BE2C (cell line): ENCODE measurements around the gene SCARF2.

Source experiments
- DNase-seq: peaks from one replicate; pipeline ENCODE4 v3.0.0-alpha.2; 2020
- H3K27me3 ChIP-seq: fragments of 250-450 bp; sonication (Bioruptor Pico); 2 replicates; pipeline ENCODE4 v1.5.1; 2020; ENCODE audit warnings: mild to moderate bottlenecking
- H3K36me3 ChIP-seq: fragments of 250-450 bp; sonication (Bioruptor Pico); 2 replicates; pipeline ENCODE4 v1.5.1; 2020; ENCODE audit warnings: mild to moderate bottlenecking
- H3K4me1 ChIP-seq: fragments of 250-450 bp; sonication (Bioruptor Pico); 2 replicates; pipeline ENCODE4 v1.5.1; 2020
- H3K4me3 ChIP-seq: 2 replicates; pipeline ENCODE4 v1.5.1; 2011; ENCODE audit warnings: low read depth, low read length
- H3K9me3 ChIP-seq: fragments of 250-450 bp; sonication (Bioruptor Pico); 2 replicates; pipeline ENCODE4 v1.5.1; 2020
- TF ChIP-seq, protein P1 (sequence below): IDR thresholded peaks from 2 replicates; pipeline ENCODE4 v1.5.1; 2012; ENCODE audit warnings: mild to moderate bottlenecking, low read depth, low read length

Gene SCARF2

DNA sequence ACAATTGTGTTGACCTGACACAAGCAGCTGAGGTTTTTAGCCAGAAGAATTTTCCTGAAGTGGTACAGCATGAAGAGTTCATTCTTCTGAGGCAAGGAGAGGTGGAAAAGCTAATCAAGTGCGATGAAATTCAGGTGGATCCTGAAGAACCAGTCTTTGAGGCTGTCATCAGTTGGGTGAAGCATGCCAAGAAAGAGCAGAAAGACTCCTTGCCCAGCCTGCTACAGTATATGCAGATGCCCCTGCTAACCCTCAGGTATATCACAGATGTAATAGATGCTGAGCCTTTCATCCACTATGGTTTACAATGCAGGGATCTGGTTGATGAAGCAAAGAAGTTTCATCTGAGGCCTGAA is 12.9 kb upstream of the SCARF2 start:
- no peaks in the 10 kb centered on the region for H3K27me3 ChIP-seq
- H3K9me3 ChIP-seq = no peaks in the 10 kb centered on the region
- H3K4me1 ChIP-seq = no peaks in the 10 kb centered on the region
- no peaks in the 10 kb centered on the region; the same call in 1 of the 2 replicates for H3K36me3 ChIP-seq
- DNase-seq = no peak
- no peak overlapping the region for H3K4me3 ChIP-seq
- TF ChIP-seq, protein P1, sequence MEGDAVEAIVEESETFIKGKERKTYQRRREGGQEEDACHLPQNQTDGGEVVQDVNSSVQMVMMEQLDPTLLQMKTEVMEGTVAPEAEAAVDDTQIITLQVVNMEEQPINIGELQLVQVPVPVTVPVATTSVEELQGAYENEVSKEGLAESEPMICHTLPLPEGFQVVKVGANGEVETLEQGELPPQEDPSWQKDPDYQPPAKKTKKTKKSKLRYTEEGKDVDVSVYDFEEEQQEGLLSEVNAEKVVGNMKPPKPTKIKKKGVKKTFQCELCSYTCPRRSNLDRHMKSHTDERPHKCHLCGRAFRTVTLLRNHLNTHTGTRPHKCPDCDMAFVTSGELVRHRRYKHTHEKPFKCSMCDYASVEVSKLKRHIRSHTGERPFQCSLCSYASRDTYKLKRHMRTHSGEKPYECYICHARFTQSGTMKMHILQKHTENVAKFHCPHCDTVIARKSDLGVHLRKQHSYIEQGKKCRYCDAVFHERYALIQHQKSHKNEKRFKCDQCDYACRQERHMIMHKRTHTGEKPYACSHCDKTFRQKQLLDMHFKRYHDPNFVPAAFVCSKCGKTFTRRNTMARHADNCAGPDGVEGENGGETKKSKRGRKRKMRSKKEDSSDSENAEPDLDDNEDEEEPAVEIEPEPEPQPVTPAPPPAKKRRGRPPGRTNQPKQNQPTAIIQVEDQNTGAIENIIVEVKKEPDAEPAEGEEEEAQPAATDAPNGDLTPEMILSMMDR = no peak

DNA sequence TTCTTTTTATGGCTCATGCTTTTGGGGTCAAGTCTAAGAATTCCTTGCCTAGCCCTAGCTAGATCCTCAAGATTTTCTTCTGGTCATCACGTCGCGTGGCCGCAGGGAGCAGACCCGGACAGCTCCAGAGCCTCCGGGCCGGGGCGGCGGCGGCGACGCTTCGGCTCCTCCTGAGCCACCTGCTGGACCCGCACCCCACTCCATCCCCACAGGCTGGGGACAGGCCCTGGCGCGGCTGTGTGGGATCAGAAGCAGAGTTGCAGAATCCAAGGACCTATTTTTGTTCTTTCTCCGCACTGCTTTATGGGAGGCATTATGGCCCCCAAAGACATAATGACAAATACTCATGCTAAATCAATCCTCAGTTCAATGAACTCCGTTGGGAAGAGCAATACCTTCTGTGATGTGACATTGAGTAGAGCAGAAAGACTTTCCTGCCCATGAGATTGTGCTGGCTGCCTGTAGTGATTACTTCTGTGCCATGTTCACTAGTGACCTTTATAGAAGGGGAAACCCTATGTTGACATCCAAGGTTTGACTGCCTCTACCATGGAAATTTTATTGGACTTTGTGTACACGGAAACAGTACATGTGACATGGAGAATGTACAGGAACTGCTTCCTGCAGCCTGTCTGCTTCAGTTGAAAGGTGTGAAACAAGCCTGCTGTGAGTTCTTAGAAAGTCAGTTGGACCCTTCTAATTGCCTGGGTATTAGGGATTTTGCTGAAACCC is 12.4 kb upstream of the SCARF2 start:
- TF ChIP-seq, protein P1 = no peak
- no peaks in the 10 kb centered on the region for H3K4me1 ChIP-seq
- H3K9me3 ChIP-seq = no peaks in the 10 kb centered on the region
- no peaks in the 10 kb centered on the region for H3K27me3 ChIP-seq
- no peaks in the 10 kb centered on the region; the same call in 1 of the 2 replicates for H3K36me3 ChIP-seq
- no peak for DNase-seq
- no peak overlapping the region for H3K4me3 ChIP-seq

DNA sequence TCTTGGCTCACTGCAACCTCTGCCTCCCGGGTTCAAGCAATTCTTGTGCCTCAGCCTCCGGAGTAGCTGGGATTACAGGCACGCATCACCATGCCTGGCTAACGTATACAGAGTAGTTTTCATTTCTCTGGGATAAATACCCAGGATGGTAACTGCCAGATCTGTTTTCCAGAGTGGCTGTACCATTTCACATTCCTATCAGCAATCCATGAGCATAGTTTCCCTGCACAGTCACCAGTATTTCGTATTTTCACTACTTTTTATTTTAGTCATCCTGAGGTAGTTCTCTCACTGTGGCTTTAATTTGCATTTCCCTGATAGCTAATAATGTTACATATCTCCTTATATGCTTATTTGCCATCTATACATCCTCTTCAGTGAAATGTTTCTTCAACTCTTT is 11.0 kb upstream of the SCARF2 start:
- no peak overlapping the region for H3K4me3 ChIP-seq
- TF ChIP-seq, protein P1 = no peak
- H3K9me3 ChIP-seq = no peaks in the 10 kb centered on the region
- H3K4me1 ChIP-seq = no peaks in the 10 kb centered on the region
- no peak for DNase-seq
- H3K36me3 ChIP-seq = no peaks in the 10 kb centered on the region; the same call in 1 of the 2 replicates
- no peaks in the 10 kb centered on the region for H3K27me3 ChIP-seq

DNA sequence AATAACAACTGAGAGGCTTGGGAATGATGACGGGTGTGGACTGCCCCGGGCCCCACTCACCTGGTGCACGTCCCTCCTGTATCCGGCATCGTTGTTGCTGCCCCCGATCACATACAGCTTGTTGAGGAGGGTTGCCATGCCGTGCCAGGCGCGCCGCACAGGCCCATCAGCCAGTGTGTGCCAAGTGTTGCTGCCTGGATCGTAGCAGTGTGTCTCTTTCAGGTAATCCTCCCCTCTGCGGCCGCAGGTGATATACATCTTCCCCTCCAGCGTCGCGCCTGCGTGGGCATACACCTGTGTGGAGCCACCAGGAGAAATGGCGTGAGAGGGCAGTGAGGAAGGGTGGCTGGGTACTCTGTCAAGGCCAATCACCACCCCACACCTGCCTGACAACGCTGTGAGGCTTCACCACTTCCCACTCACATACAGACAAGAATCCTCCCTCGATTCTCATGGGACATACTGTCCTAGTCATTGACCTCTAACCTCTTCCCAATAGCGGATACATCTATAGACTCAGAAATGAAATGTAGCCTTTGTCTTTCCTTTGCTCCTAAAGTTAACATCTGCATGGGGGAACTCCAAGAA is 8.9 kb upstream of the SCARF2 start:
- no peaks in the 10 kb centered on the region; the same call in 1 of the 2 replicates for H3K36me3 ChIP-seq
- no peak for DNase-seq
- TF ChIP-seq, protein P1 = no peak
- no peaks in the 10 kb centered on the region for H3K9me3 ChIP-seq
- H3K27me3 ChIP-seq = no peaks in the 10 kb centered on the region
- H3K4me3 ChIP-seq = no peak overlapping the region
- H3K4me1 ChIP-seq = no peaks in the 10 kb centered on the region

DNA sequence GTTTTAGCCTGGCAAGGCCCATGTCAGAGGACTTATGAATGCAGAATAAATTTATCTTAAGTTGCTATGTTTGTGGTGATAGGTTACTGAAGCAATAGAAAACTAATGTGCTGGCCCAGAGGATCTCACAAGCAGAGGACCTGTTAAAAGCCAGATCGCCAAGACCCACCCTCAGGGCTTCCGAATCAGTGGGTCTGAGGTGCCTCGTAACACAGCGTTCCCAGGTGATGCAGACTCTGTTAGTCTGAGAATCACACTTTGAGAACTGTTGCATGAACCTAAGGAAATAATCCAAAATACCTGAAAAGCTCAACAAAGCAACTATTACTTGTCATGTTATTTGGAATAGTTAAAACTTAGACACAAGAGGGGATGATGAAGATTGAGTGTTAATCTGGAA is 6.7 kb upstream of the SCARF2 start:
- H3K9me3 ChIP-seq = no peaks in the 10 kb centered on the region

More for the DNA sequence above, 6.7 kb upstream of the SCARF2 start:
- TF ChIP-seq, protein P1 = no peak
- no peaks in the 10 kb centered on the region for H3K4me1 ChIP-seq
- H3K36me3 ChIP-seq = no peaks in the 10 kb centered on the region; the same call in 1 of the 2 replicates
- no peak overlapping the region for H3K4me3 ChIP-seq
- H3K27me3 ChIP-seq = no peaks in the 10 kb centered on the region
- DNase-seq = no peak
